Measurements from ENCODE around the gene LUC7L2.
"Not testable (repeated sequence)": the region's sequence is repeated elsewhere in the genome, so short reads cannot be mapped to it uniquely, and the experiment has no call there.

- TF ChIP-seq CTCF (IDR thresholded peaks at IDR 0.05); EZH2 (IDR thresholded peaks at IDR 0.05; ENCODE audit: borderline replicate concordance, insufficient read depth, low read depth, low read length, poor library complexity, severe bottlenecking): not testable (repeated sequence)
These were observed 104.8 kb downstream of the LUC7L2 start for GRCh38 chr7:139464511-139464910.

Measured in B cell (primary cell).